ENCODE measurements around the gene CPO. TPM values are rescaled to one million over a fixed set of nuclear protein-coding genes. Genes with fewer than 3 reads are reported as not detected.

CPO gene
- total and polyA plus RNA-seq, 2 experiments from 2014 or later, result not detected

DNA sequence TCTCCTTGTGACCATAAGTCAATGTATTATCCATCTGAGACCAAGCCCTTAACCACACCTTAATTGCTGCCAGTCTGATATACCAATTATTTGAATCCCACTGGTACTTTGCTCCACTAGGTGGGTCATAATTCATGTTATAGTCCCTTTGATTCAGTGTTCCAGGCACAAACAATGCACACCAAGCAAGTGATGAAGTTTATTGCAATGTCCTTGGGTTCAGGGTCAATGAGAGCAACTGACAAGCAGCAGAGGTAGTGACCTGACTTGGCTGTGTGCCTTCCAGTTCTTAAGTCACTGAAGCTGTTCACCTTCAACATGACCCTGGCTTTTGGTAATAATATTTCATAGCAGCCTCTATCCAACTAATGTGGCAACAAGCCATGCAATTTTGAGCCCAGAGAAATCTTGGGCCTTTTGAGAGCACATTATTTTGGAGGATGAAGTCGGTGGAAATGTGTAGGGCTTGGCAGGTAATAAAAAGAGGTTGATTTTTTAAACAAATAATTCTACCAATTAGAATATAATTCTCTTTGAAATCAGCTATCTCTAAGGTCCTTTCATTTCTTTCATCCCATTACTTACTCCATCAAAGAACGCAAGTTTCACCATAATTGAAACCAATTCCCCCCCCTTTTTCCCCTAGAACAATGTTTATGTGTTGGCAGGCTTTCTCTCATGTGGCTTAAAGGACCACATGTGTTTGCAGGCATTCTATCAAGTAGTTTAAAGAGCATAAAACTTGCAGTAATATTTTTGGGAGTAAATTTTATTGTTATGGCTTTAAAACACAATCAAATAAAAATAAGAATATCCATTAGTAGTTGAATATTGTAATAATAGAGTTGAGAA lies 3.1 kb upstream of the CPO start:
- TF ChIP-seq CTCF (IDR thresholded peaks at IDR 0.05; ENCODE audit: poor library complexity) (no peak), EZH2 (IDR thresholded peaks at IDR 0.05; ENCODE audit: borderline replicate concordance) (no peak), EZH2phosphoT487 (IDR thresholded peaks at IDR 0.05; ENCODE audit: low read depth, severe bottlenecking, unreplicated experiment) (no peak)
- H3K4me2 ChIP-seq, result no peak overlapping the region
- H3K9me3 ChIP-seq (ENCODE audit: low read depth), result no peaks in the 10 kb centered on the region
- no peak for DNase-seq (ENCODE audit: low spot score)
- no peak overlapping the region for H2AFZ ChIP-seq
- no peaks in the 10 kb centered on the region for H3K4me1 ChIP-seq (ENCODE audit: insufficient read depth)
- WGBS (ENCODE audit: low lambda C conversion rate, missing lambda C conversion rate), result 66% methylated on average over 2 of the region's 2 CpGs
- no peaks in the 10 kb centered on the region for H3K36me3 ChIP-seq (replicated peaks; ENCODE audit: insufficient read depth, low read depth)
- H3K4me3 ChIP-seq, result no peak overlapping the region
- H3K79me2 ChIP-seq, result no peaks in the 10 kb centered on the region
- H4K20me1 ChIP-seq (ENCODE audit: insufficient read depth, poor library complexity, severe bottlenecking), result no peaks in the 10 kb centered on the region
- H3K27ac ChIP-seq, result no peak overlapping the region
- no peaks in the 10 kb centered on the region for H3K27me3 ChIP-seq
- H3K9me2 ChIP-seq (replicated peaks; ENCODE audit: insufficient read depth), result no peaks in the 10 kb centered on the region

GRCh38 chr2:206936843-206937230 lies 2.5 kb upstream of the CPO start:
- Histone ChIP-seq H4K20me1 (ENCODE audit: insufficient read depth, poor library complexity, severe bottlenecking) (no peaks in the 10 kb centered on the region), H3K4me1 (ENCODE audit: insufficient read depth) (no peaks in the 10 kb centered on the region), H3K27me3 (no peaks in the 10 kb centered on the region), H3K4me2 (no peak overlapping the region), H3K9me2 (replicated peaks; ENCODE audit: insufficient read depth) (no peaks in the 10 kb centered on the region), H3K79me2 (no peaks in the 10 kb centered on the region), H3K4me3 (no peak overlapping the region), H2AFZ (no peak overlapping the region), H3K9me3 (ENCODE audit: low read depth) (no peaks in the 10 kb centered on the region), H3K27ac (no peak overlapping the region), H3K36me3 (replicated peaks; ENCODE audit: insufficient read depth, low read depth) (no peaks in the 10 kb centered on the region)
- TF ChIP-seq EZH2 (IDR thresholded peaks at IDR 0.05; ENCODE audit: borderline replicate concordance) (no peak), CTCF (IDR thresholded peaks at IDR 0.05; ENCODE audit: poor library complexity) (no peak), EZH2phosphoT487 (IDR thresholded peaks at IDR 0.05; ENCODE audit: low read depth, severe bottlenecking, unreplicated experiment) (no peak)
- 48% methylated on average over 2 of the region's 2 CpGs for WGBS (ENCODE audit: low lambda C conversion rate, missing lambda C conversion rate)
- no peak for DNase-seq (ENCODE audit: low spot score)

GRCh38 chr2:206937555-206937954 lies 1.8 kb upstream of the CPO start:
- Histone ChIP-seq H3K27me3 (no peaks in the 10 kb centered on the region), H3K79me2 (no peaks in the 10 kb centered on the region), H3K4me3 (no peak overlapping the region), H3K4me1 (ENCODE audit: insufficient read depth) (no peaks in the 10 kb centered on the region), H3K4me2 (no peak overlapping the region), H4K20me1 (ENCODE audit: insufficient read depth, poor library complexity, severe bottlenecking) (no peaks in the 10 kb centered on the region), H3K27ac (no peak overlapping the region), H2AFZ (no peak overlapping the region), H3K9me2 (replicated peaks; ENCODE audit: insufficient read depth) (no peaks in the 10 kb centered on the region), H3K9me3 (ENCODE audit: low read depth) (no peaks in the 10 kb centered on the region), H3K36me3 (replicated peaks; ENCODE audit: insufficient read depth, low read depth) (no peaks in the 10 kb centered on the region)
- no peak for DNase-seq (ENCODE audit: low spot score)
- TF ChIP-seq EZH2 (IDR thresholded peaks at IDR 0.05; ENCODE audit: borderline replicate concordance) (no peak), CTCF (IDR thresholded peaks at IDR 0.05; ENCODE audit: poor library complexity) (no peak), EZH2phosphoT487 (IDR thresholded peaks at IDR 0.05; ENCODE audit: low read depth, severe bottlenecking, unreplicated experiment) (no peak)
- whole genome bisulfite sequencing (ENCODE audit: low lambda C conversion rate, missing lambda C conversion rate), result 87% methylated on average over 6 of the region's 6 CpGs
